IMR-90 (cell line): ENCODE data around the gene ABHD6. TPM values are rescaled to one million over a fixed set of nuclear protein-coding genes. Genes with fewer than 3 reads are reported as not detected.
"Not testable (repeated sequence)": the region's sequence is repeated elsewhere in the genome, so short reads cannot be mapped to it uniquely, and the experiment has no call there.

Experiments
- ATAC-seq: fragments of 200-7000 bp; cut with Tn5 transposase; 2 replicates; pipeline ENCODE4 v1.9.1; 2020; ENCODE audit warnings: low read depth, mild to moderate bottlenecking, moderate library complexity
- BruUV-seq: library from RNA; stranded (reverse); fragments of 400-500 nt; replicated peaks from 2 replicates; lab custom pipeline; 2021; lab: Mats Ljungman, UMichigan
- CTCF ChIA-PET: fragments of 300-600 bp; formaldehyde crosslinking; extraction: SDS; loops from one replicate; lab custom pipeline; 2021; ENCODE audit warnings: antibody characterized with exemption; lab: Yijun Ruan, JAX
- POLR2A ChIA-PET: fragments of 300-600 bp; sonication (Branson Sonifier 250); formaldehyde crosslinking; loops from one replicate; lab custom pipeline; 2022; ENCODE audit warnings: antibody characterized with exemption; ENCODE audit not compliant: unreplicated experiment; lab: Charles Lee
- DNase-seq: peaks from one replicate; pipeline ENCODE4 v3.0.0; 2013
- H2AFZ ChIP-seq: replicated peaks from 2 replicates; pipeline ENCODE3; 2013; ENCODE audit warnings: low read length, mild to moderate bottlenecking; ENCODE audit not compliant: poor library complexity
- H2AK5ac ChIP-seq: 2 replicates; pipeline ENCODE4 v1.6.1; 2013; ENCODE audit warnings: low read depth, low read length, inconsistent platforms
- H2AK9ac ChIP-seq: replicated peaks from 2 replicates; pipeline ENCODE3; 2013; ENCODE audit warnings: mild to moderate bottlenecking, low read depth, low read length, moderate library complexity; ENCODE audit not compliant: poor library complexity
- H2BK120ac ChIP-seq: 2 replicates; pipeline ENCODE4 v1.6.1; 2013; ENCODE audit warnings: low read depth, low read length, inconsistent platforms
- H2BK15ac ChIP-seq: 3 replicates; pipeline ENCODE4 v1.6.1; 2013; ENCODE audit warnings: low read depth, low read length, inconsistent platforms
- H2BK20ac ChIP-seq: 2 replicates; pipeline ENCODE4 v1.6.1; 2013; ENCODE audit warnings: low read depth, mild to moderate bottlenecking, inconsistent platforms, low read length, moderate library complexity
- H2BK5ac ChIP-seq: 2 replicates; pipeline ENCODE4 v1.6.1; 2013; ENCODE audit warnings: mild to moderate bottlenecking, low read depth, low read length, inconsistent platforms; ENCODE audit not compliant: poor library complexity, severe bottlenecking
- H3K14ac ChIP-seq: replicated peaks from 2 replicates; pipeline ENCODE4 v1.6.1; 2013; ENCODE audit warnings: low read depth, low read length, inconsistent platforms
- H3K18ac ChIP-seq: 2 replicates; pipeline ENCODE4 v1.6.1; 2013; ENCODE audit warnings: low read depth, low read length, control low read depth
- H3K23ac ChIP-seq: 2 replicates; pipeline ENCODE4 v1.6.1; 2013; ENCODE audit warnings: low read depth, low read length, inconsistent platforms
- H3K27ac ChIP-seq: 2 replicates; pipeline ENCODE4 v1.5.1; 2013; ENCODE audit warnings: mild to moderate bottlenecking, control low read depth, low read length; ENCODE audit not compliant: insufficient read depth
- H3K27me3 ChIP-seq: 2 replicates; pipeline ENCODE4 v1.6.1; 2013; ENCODE audit warnings: low read length; ENCODE audit not compliant: control insufficient read depth, insufficient read depth
- H3K36me3 ChIP-seq: 2 replicates; pipeline ENCODE4 v1.6.1; 2013; ENCODE audit warnings: low read length, mixed read lengths; ENCODE audit not compliant: control insufficient read depth, insufficient read depth
- H3K4ac ChIP-seq: 2 replicates; pipeline ENCODE4 v1.6.1; 2013; ENCODE audit warnings: low read depth, low read length, inconsistent platforms
- H3K4me1 ChIP-seq: 2 replicates; pipeline ENCODE4 v1.6.1; 2013; ENCODE audit warnings: low read length, mixed read lengths; ENCODE audit not compliant: control insufficient read depth, insufficient read depth
- H3K4me2 ChIP-seq: 2 replicates; pipeline ENCODE4 v1.6.1; 2013; ENCODE audit warnings: low read depth, mild to moderate bottlenecking, control low read depth, low read length, moderate library complexity
- H3K4me3 ChIP-seq: 2 replicates; pipeline ENCODE4 v1.5.1; 2013; ENCODE audit warnings: low read depth, mild to moderate bottlenecking, control low read depth, low read length, moderate library complexity; ENCODE audit not compliant: insufficient read depth
- H3K56ac ChIP-seq: 2 replicates; pipeline ENCODE4 v1.6.1; 2013; ENCODE audit warnings: low read length, inconsistent platforms; ENCODE audit not compliant: insufficient read depth; ENCODE audit errors: extremely low read depth
- H3K79me1 ChIP-seq, 2 experiments: 2 replicates each; pipeline ENCODE4 v1.6.1; 2013; ENCODE audit warnings: low read length in 2 of 2, inconsistent platforms in 1 of 2, low read depth in 1 of 2
- H3K9ac ChIP-seq: 2 replicates; pipeline ENCODE4 v1.6.1; 2013; ENCODE audit warnings: low read depth, low read length, control low read depth
- H3K9me1 ChIP-seq: 2 replicates; pipeline ENCODE4 v1.6.1; 2013; ENCODE audit warnings: low read length, inconsistent platforms; ENCODE audit not compliant: insufficient read depth
- H3K9me3 ChIP-seq: 2 replicates; pipeline ENCODE4 v1.6.1; 2013; ENCODE audit warnings: low read length; ENCODE audit not compliant: control insufficient read depth, insufficient read depth
- H4K20me1 ChIP-seq: 2 replicates; pipeline ENCODE4 v1.6.1; 2013; ENCODE audit warnings: low read length, inconsistent platforms; ENCODE audit not compliant: insufficient read depth
- H4K5ac ChIP-seq: 2 replicates; pipeline ENCODE4 v1.6.1; 2013; ENCODE audit warnings: mild to moderate bottlenecking, low read depth, low read length, control low read depth
- H4K8ac ChIP-seq, 2 experiments: 2 replicates each; pipeline ENCODE4 v1.6.1; 2013; ENCODE audit warnings: low read depth in 2 of 2, low read length in 2 of 2, control low read depth in 1 of 2, inconsistent platforms in 1 of 2
- H4K91ac ChIP-seq: 2 replicates; pipeline ENCODE4 v1.6.1; 2013; ENCODE audit warnings: low read depth, low read length, inconsistent platforms; ENCODE audit not compliant: insufficient read depth
- WGBS, 2 experiments: methylation state at CpG; one replicate each; pipeline versions ENCODE4 v1.1.5 to v1.1.7; 2013; ENCODE audit warnings: missing lambda C conversion rate in 2 of 2; ENCODE audit not compliant: insufficient read length in 1 of 2; ENCODE audit errors: extremely low coverage in 2 of 2; 5-methylcytosine and 5-hydroxymethylcytosine counted together
- dilution Hi-C: fragments of 300-500 bp; cut with HindIII; formaldehyde crosslinking; loops from one replicate; pipeline ENCODE4 v1.14.3; 2018; ENCODE audit warnings: low sequenced_read_pairs; ENCODE audit not compliant: unreplicated experiment
- in situ Hi-C: fragments of 300-500 bp; cut with MboI; formaldehyde crosslinking; loops from 3 replicates; pipeline ENCODE4 v1.14.3; 2019; ENCODE audit warnings: low sequenced_read_pairs, inconsistent platforms, mixed read lengths
- intact Hi-C: fragments of 100-400 bp; cut with micrococcal nuclease; formaldehyde crosslinking; loops from 2 replicates; pipeline ENCODE4 v1.10.0; 2022
- polyA plus RNA-seq, 3 experiments: library from polyadenylated mRNA; depleted of rRNA; stranded (reverse); fragments of >200 nt; gene quantifications; 2 replicates each; pipeline ENCODE4 v1.2.3, GENCODE V29; 2012; ENCODE audit warnings: low replicate concordance in 1 of 3
- total RNA-seq: library from RNA; depleted of rRNA; stranded (reverse); fragments of >200 nt; gene quantifications from 2 replicates; pipeline ENCODE4 v1.2.3, GENCODE V29; 2012

ABHD6 gene
- total and polyA plus RNA-seq, 2 of the 4 experiments (the other 2 are of a cell fraction), result 5.0 to 5.6 TPM

- H3K56ac ChIP-seq, H4K8ac ChIP-seq, POLR2A ChIA-PET, H3K23ac ChIP-seq, BruUV-seq, in situ Hi-C loops, H2BK15ac ChIP-seq, H3K79me1 ChIP-seq, H3K9me3 ChIP-seq, H3K4me3 ChIP-seq, CTCF ChIA-PET, H2BK120ac ChIP-seq, H4K20me1 ChIP-seq, DNase-seq, dilution Hi-C loops, H3K9me1 ChIP-seq, H3K27me3 ChIP-seq, H2AK5ac ChIP-seq, H2AK9ac ChIP-seq, H4K91ac ChIP-seq, H3K4me2 ChIP-seq, H2BK5ac ChIP-seq, H3K18ac ChIP-seq, H3K4ac ChIP-seq, H3K27ac ChIP-seq, H3K9ac ChIP-seq, intact Hi-C loops, H3K14ac ChIP-seq, H2BK20ac ChIP-seq, H2AFZ ChIP-seq, H3K4me1 ChIP-seq, H4K5ac ChIP-seq, ATAC-seq: not testable (repeated sequence)
- H3K36me3 ChIP-seq, result peaks cover 13% of the 10 kb centered on the region; the same call in 1 of the 2 replicates
- no CpG with 5 or more reads among the region's 4 CpGs for WGBS, 2 experiments
Observed at GRCh38 chr3:58288964-58289613, 51.5 kb downstream of the ABHD6 start.

GRCh38 chr3:58290446-58290845 lies 52.9 kb downstream of the ABHD6 start:
- in situ Hi-C loops, H3K4me2 ChIP-seq, H3K9me3 ChIP-seq, H2AFZ ChIP-seq, H3K23ac ChIP-seq, H3K4me3 ChIP-seq, H4K5ac ChIP-seq, H3K18ac ChIP-seq, dilution Hi-C loops, H2AK9ac ChIP-seq, CTCF ChIA-PET, H3K4ac ChIP-seq, H2BK120ac ChIP-seq, H3K9ac ChIP-seq, H4K91ac ChIP-seq, H4K8ac ChIP-seq, H3K27me3 ChIP-seq, ATAC-seq, H3K56ac ChIP-seq, intact Hi-C loops, H2BK5ac ChIP-seq, H2BK20ac ChIP-seq, H3K27ac ChIP-seq, H3K79me1 ChIP-seq, H3K36me3 ChIP-seq, H3K4me1 ChIP-seq, H4K20me1 ChIP-seq, POLR2A ChIA-PET, H3K9me1 ChIP-seq, DNase-seq, H2AK5ac ChIP-seq, H2BK15ac ChIP-seq, H3K14ac ChIP-seq, BruUV-seq: not testable (repeated sequence)
- no CpG with 5 or more reads among the region's 33 CpGs for WGBS, 2 experiments
